HG03045 (cell line): Measurements from ENCODE around the gene TMEM147.
"Not testable (repeated sequence)": the region's sequence is repeated elsewhere in the genome, so short reads cannot be mapped to it uniquely, and the experiment has no call there.

ENCODE experiments used
- ATAC-seq: cut with Tn5 transposase; IDR thresholded peaks from one replicate; pipeline ENCODE4 v1.9.1; 2021; ENCODE audit warnings: mild to moderate bottlenecking, moderate library complexity; ENCODE audit not compliant: unreplicated experiment

The TMEM147 gene

GRCh38 chr19:35561436-35561835 is 16.0 kb downstream of the TMEM147 start:
- ATAC-seq, result no peak

DNA sequence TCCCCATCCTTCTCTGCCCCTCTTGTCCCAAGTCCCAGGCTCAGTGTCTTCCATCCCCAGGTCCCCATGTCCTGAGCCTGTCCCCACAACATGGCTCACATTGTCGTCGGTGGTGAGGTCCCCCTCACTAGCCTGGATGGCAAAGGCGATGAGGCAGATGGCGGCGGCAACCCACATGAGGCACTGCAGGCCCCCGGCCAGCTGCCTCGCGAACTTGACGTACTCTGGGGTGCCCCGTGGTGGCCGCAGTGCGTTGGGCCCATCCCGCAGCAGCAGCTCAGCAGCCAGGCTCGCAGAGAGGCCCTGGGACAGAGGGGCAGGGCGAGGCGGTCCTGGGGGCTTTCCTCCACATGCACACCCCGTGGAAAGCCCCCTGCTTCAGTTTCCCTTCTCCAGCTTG is 16.9 kb downstream of the TMEM147 start:
- ATAC-seq, result no peak

DNA sequence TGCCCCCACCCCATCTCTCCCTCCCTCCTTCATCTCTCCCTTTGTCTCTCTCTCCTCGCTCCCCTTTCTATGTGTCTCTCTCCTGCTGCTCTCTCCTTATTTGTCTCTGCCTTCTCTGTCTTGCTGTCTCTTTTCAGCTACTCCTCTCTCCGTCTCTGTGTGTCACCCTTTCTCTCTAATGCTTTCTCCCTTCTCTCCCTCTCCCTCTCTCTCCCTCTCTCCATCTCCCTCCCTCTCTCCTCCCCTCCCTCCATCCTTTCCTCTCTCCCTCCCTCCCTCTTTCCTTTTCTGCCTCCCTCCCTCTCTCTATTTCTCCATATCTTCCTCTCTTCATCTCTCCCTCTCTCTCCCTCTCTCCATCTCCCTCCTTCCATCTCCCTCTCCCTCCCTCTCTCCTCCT is 17.4 kb downstream of the TMEM147 start:
- no peak for ATAC-seq

DNA sequence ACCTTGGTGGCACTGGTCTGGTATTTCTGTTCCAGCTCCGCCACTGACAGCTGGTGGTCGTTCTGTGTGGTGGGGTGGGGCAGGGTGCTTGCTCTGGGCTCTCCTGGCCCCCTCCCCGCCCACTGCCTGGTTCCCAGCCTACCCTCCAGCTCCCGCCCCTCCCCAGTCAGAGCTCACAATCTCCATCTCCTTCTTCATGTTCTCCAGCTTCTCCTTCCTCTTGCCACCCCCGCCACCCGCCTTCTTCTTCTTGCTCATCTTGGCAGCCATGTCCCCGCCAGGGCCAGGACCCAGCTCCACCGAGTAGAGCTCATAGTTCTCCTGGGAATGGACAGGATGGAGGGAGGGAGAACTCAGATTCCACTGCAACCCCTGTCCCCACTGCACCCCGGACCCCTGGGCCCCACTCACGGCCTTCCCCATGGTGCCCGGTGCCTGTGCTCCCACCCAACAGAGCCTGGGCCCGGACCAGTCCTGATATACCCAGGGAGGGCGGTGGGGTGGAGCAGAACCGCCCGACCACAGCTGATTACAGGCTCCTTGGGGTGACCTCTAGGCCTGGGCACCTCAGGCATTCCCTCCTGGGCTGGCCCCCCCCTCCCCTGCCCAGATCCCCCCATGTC is 17.9 kb downstream of the TMEM147 start, which contains the start of gene ATP4A:
TSS of gene ATP4A (minus strand) at position 452 of the 623 bp plus-strand sequence. CDS start at position 423, 29 bp downstream.
- no peak for ATAC-seq

GRCh38 chr19:35565016-35565856 is 19.8 kb downstream of the TMEM147 start:
- ATAC-seq, result no peak

DNA sequence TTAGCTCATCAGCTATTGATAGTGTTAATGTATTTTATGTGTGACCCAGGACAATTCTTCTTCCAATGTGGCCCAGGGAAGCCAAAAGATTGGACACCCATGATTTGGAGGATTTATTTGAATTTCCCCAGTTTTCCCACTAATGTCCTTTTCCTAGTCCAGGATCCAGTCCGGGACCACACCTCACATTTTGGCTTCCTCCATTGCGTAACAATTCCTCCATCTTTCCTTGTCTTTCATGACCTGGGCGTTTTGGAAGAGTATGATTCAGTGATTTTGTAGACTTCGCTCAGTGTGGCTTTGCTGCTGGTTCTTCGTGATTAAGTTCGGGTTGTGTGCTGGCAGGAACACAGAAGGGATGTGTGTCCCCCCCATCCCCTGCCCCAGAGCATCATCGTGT is 21.3 kb downstream of the TMEM147 start:
- ATAC-seq, result no peak

- ATAC-seq, result no peak
Measured at GRCh38 chr19:35569281-35569781, 23.9 kb downstream of the TMEM147 start.

GRCh38 chr19:35571406-35571965 is 26.1 kb downstream of the TMEM147 start:
- no peak for ATAC-seq

GRCh38 chr19:35577918-35578317 is 32.5 kb downstream of the TMEM147 start:
- no peak for ATAC-seq

GRCh38 chr19:35578707-35579106 is 33.3 kb downstream of the TMEM147 start:
- ATAC-seq, result no peak

DNA sequence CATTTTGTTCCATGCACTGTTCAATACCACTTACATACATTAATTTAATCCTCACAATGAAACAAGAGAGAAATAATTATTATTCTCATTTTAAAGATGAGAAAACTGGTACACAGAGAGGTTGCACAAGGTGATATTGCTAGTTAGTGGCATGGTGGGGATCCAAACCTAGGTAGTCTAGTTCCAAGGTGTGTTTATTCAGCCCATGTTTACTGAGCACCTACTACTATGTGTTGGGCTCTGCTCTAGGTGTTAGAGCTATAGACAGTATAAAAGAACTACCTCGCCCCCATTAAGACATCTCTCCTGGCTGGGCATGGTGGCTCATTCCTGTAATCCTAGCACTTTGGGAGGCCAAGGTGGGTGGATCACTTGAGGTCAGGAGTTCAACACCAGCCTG is 37.3 kb downstream of the TMEM147 start:
- no peak for ATAC-seq

DNA sequence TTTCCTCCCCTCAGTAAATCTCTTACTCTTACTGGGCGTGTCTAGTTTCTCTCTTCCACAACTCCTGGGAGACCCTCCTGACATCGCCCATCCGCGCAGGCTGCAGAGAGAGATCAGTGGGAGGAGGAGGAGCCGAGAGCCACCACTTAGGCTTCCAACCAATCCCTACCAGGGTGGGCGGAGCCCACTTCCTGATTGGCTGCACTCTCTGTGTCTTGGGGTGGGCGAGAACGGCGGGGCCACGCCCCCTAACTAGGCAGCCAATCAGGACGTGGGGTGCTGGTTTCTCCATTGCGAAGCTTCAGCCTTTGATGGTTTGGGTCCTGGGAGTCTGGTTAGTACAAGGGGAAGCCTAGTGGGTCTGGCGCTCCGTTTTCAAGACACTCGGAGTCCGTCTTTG is 40.4 kb downstream of the TMEM147 start, which contains the start of gene PMIS2:
TSS of gene PMIS2 (plus strand) at position 326 of the 400 bp plus-strand sequence. CDS start 87 bp downstream, outside the sequence.
- no peak for ATAC-seq

DNA sequence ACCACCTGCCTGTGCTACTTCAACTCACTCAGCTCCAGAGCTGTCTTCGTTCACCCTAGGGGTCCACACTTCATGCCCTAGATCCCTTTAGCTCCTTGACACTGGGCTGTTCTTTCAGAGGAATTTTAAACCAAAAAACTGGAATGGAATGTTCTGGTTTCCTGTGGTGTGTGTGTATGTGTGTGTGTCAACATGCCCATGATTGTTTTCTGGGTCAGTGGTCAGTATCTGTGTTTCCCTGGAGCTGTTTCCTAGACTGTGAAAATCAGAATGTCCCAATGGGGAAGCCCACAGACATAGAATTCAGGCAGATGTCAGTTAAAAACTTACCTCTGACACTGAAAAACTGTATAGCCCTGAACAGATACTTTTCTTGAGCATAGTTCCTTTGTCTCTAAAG is 41.9 kb downstream of the TMEM147 start:
- no peak for ATAC-seq

- no peak for ATAC-seq
Measured at GRCh38 chr19:35590875-35591274, 45.4 kb downstream of the TMEM147 start.

DNA sequence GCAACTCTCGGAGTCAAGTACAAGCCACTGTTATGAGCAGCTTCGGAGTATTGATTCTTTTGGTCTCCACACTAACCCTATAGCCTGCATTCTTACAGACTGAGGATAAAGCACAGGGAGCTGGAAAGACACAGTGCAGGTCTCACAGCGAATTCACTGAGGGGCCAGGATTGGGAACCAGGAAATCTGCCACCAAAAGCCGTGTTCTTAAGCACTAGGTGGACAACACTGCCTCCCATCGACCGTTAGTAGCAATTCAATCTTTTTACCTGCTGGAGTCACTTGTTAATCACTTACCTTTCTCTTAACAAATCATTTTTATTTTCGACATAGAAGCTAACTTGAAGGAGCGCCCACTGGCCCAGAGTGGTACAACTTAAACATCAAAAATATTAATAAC is 46.8 kb downstream of the TMEM147 start:
- no peak for ATAC-seq

- not testable (repeated sequence) for ATAC-seq
Measured at GRCh38 chr19:35595026-35595425, 49.6 kb downstream of the TMEM147 start.

DNA sequence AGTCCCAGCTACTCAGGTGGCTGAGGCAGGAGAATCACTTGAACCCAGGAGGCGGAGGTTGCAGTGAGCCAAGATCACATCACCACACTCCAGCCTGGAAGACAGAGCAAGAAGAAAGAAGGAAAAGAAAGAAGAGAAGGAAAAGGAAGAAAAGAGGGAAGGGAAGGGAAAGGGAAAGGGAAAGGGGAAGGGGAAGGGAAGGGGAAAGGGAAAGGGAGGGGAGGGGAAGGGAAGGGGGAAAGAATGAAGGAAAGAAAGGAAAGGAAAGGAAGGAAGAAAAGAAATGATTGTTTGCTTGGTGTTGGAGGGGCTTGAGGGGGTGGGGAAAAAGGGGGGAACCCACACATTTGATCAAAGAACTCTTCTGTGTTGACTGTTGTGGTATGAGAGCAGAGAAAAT is 50.5 kb downstream of the TMEM147 start:
- ATAC-seq, result no peak

DNA sequence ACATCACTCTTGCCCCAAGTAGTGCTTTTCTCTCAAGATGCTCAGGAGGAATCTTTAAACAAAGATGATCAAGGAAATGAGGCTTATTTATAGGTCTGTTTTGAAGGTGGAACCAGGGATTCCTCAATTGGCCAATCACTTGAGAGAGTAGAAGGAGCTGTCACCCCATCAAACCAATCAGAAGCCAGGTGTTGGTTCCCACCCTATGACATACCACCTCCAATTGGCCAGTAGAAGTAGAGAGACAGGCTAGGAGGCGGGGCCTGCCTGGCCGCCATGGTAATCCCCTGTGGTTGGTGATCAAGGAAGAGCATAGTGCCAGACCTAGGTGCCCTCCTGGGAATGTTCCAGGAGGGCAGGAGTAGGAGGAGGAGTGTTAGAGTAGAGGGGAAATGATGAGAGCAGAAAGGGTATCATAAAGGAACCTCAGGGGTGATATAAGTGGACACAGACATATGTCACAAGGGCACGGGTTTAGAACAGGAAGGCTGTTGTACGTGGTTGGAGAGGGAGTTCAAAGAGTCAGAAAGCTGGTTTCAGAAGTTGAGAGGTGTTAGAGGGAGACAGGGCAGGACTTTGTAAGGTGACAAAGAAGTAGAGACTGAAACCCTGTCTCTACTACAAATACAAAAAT is 51.1 kb downstream of the TMEM147 start:
- no peak for ATAC-seq
